ENCODE data around the gene MAPKAP1. TPM values are rescaled to one million over a fixed set of nuclear protein-coding genes. Genes with fewer than 3 reads are reported as not detected.

Gene MAPKAP1
- total and polyA plus RNA-seq, 2 experiments from 2014 or later, result 68.4 to 98.5 TPM

DNA sequence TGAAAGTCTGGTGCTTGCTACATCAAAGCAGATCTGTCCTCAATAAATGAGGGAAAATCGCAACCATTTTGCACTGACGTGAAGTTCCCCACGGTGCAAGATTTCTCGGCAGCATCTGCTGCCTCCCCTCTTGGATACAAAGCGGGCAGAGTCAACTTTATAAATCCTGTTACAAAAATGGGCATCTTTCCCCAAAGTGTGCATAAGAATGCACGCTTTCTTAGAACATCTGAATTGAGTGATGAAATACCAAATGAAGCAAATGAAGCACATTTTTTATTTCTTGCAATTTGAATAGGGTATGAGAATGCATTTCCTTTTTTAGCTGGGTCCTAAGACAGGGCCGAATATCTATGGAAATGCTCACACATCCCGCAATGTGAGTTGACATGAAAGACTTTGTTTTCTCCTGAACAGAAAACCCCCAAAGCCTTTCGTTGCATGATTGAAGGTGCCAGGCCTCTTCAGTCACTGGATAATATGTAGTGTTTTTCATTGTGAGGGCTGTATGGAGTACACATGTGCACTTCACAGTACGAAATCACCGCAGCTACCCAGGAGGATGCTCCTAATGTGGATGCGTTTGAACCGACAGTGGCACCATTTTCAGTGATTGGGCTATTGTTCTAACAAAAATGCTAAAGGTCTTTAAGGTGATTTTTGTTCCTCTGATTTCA lies 19.6 kb upstream of the MAPKAP1 start:
- H3K4me2 ChIP-seq, result no peak overlapping the region
- peaks cover 8% of the 10 kb centered on the region for H3K27me3 Mint-ChIP-seq (ENCODE audit: insufficient read depth, low read depth, poor library complexity)
- H3K4me3 Mint-ChIP-seq, result no peak overlapping the region
- peak overlapping the region; percentile 84; the same call in 1 of the 2 replicates for H2AFZ ChIP-seq
- H3K36me3 Mint-ChIP-seq (ENCODE audit: low read depth), result no peaks in the 10 kb centered on the region; the same call in 2 of the 3 replicates
- H3F3A ChIP-seq (replicated peaks; ENCODE audit: low read depth), result no peaks in the 10 kb centered on the region
- no peak overlapping the region for H3K27ac Mint-ChIP-seq
- H3K4me1 ChIP-seq (ENCODE audit: insufficient read depth), result peaks cover 7% of the 10 kb centered on the region
- H4K20me1 ChIP-seq (replicated peaks; ENCODE audit: insufficient read depth), result no peaks in the 10 kb centered on the region
- H3K79me2 ChIP-seq (replicated peaks; ENCODE audit: insufficient read depth), result no peaks in the 10 kb centered on the region
- H3K9me3 Mint-ChIP-seq, result no peaks in the 10 kb centered on the region; the same call in 2 of the 3 replicates
- H3K27me3 ChIP-seq (ENCODE audit: insufficient read depth), result no peaks in the 10 kb centered on the region
- no peak for ATAC-seq
- 0 out of 2 replicates have a peak, but pooled peaks cover 3% of the 10 kb centered on the region for H3K9me2 ChIP-seq (ENCODE audit: insufficient read depth)
- H3K27ac ChIP-seq (ENCODE audit: low read depth), result no peak overlapping the region
- no peak for TF ChIP-seq ZNF114 (CRISPR knock-in tag; IDR thresholded peaks at IDR 0.05)
- no peak for TF ChIP-seq NANOG (IDR thresholded peaks at IDR 0.05; ENCODE audit: borderline replicate concordance)
- TF ChIP-seq, protein P1, sequence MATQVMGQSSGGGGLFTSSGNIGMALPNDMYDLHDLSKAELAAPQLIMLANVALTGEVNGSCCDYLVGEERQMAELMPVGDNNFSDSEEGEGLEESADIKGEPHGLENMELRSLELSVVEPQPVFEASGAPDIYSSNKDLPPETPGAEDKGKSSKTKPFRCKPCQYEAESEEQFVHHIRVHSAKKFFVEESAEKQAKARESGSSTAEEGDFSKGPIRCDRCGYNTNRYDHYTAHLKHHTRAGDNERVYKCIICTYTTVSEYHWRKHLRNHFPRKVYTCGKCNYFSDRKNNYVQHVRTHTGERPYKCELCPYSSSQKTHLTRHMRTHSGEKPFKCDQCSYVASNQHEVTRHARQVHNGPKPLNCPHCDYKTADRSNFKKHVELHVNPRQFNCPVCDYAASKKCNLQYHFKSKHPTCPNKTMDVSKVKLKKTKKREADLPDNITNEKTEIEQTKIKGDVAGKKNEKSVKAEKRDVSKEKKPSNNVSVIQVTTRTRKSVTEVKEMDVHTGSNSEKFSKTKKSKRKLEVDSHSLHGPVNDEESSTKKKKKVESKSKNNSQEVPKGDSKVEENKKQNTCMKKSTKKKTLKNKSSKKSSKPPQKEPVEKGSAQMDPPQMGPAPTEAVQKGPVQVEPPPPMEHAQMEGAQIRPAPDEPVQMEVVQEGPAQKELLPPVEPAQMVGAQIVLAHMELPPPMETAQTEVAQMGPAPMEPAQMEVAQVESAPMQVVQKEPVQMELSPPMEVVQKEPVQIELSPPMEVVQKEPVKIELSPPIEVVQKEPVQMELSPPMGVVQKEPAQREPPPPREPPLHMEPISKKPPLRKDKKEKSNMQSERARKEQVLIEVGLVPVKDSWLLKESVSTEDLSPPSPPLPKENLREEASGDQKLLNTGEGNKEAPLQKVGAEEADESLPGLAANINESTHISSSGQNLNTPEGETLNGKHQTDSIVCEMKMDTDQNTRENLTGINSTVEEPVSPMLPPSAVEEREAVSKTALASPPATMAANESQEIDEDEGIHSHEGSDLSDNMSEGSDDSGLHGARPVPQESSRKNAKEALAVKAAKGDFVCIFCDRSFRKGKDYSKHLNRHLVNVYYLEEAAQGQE (IDR thresholded peaks at IDR 0.05; ENCODE audit: unreplicated experiment), result no peak
- no peak for TF ChIP-seq EZH2 (IDR thresholded peaks at IDR 0.05; ENCODE audit: low read depth, unreplicated experiment)
- TF ChIP-seq, protein P2, sequence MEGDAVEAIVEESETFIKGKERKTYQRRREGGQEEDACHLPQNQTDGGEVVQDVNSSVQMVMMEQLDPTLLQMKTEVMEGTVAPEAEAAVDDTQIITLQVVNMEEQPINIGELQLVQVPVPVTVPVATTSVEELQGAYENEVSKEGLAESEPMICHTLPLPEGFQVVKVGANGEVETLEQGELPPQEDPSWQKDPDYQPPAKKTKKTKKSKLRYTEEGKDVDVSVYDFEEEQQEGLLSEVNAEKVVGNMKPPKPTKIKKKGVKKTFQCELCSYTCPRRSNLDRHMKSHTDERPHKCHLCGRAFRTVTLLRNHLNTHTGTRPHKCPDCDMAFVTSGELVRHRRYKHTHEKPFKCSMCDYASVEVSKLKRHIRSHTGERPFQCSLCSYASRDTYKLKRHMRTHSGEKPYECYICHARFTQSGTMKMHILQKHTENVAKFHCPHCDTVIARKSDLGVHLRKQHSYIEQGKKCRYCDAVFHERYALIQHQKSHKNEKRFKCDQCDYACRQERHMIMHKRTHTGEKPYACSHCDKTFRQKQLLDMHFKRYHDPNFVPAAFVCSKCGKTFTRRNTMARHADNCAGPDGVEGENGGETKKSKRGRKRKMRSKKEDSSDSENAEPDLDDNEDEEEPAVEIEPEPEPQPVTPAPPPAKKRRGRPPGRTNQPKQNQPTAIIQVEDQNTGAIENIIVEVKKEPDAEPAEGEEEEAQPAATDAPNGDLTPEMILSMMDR (conservative IDR thresholded peaks at IDR 0.05; ENCODE audit: low read depth in 2 of 2), result no peak
- no peak for TF ChIP-seq POLR2AphosphoS5 (IDR thresholded peaks at IDR 0.05; ENCODE audit: low read depth)
- TF ChIP-seq JUNB (IDR thresholded peaks at IDR 0.05; ENCODE audit: unreplicated experiment), result no peak
- TF ChIP-seq ZNF331 (CRISPR knock-in tag; IDR thresholded peaks at IDR 0.05; ENCODE audit: low read depth), result no peak
- TF ChIP-seq, protein P3, sequence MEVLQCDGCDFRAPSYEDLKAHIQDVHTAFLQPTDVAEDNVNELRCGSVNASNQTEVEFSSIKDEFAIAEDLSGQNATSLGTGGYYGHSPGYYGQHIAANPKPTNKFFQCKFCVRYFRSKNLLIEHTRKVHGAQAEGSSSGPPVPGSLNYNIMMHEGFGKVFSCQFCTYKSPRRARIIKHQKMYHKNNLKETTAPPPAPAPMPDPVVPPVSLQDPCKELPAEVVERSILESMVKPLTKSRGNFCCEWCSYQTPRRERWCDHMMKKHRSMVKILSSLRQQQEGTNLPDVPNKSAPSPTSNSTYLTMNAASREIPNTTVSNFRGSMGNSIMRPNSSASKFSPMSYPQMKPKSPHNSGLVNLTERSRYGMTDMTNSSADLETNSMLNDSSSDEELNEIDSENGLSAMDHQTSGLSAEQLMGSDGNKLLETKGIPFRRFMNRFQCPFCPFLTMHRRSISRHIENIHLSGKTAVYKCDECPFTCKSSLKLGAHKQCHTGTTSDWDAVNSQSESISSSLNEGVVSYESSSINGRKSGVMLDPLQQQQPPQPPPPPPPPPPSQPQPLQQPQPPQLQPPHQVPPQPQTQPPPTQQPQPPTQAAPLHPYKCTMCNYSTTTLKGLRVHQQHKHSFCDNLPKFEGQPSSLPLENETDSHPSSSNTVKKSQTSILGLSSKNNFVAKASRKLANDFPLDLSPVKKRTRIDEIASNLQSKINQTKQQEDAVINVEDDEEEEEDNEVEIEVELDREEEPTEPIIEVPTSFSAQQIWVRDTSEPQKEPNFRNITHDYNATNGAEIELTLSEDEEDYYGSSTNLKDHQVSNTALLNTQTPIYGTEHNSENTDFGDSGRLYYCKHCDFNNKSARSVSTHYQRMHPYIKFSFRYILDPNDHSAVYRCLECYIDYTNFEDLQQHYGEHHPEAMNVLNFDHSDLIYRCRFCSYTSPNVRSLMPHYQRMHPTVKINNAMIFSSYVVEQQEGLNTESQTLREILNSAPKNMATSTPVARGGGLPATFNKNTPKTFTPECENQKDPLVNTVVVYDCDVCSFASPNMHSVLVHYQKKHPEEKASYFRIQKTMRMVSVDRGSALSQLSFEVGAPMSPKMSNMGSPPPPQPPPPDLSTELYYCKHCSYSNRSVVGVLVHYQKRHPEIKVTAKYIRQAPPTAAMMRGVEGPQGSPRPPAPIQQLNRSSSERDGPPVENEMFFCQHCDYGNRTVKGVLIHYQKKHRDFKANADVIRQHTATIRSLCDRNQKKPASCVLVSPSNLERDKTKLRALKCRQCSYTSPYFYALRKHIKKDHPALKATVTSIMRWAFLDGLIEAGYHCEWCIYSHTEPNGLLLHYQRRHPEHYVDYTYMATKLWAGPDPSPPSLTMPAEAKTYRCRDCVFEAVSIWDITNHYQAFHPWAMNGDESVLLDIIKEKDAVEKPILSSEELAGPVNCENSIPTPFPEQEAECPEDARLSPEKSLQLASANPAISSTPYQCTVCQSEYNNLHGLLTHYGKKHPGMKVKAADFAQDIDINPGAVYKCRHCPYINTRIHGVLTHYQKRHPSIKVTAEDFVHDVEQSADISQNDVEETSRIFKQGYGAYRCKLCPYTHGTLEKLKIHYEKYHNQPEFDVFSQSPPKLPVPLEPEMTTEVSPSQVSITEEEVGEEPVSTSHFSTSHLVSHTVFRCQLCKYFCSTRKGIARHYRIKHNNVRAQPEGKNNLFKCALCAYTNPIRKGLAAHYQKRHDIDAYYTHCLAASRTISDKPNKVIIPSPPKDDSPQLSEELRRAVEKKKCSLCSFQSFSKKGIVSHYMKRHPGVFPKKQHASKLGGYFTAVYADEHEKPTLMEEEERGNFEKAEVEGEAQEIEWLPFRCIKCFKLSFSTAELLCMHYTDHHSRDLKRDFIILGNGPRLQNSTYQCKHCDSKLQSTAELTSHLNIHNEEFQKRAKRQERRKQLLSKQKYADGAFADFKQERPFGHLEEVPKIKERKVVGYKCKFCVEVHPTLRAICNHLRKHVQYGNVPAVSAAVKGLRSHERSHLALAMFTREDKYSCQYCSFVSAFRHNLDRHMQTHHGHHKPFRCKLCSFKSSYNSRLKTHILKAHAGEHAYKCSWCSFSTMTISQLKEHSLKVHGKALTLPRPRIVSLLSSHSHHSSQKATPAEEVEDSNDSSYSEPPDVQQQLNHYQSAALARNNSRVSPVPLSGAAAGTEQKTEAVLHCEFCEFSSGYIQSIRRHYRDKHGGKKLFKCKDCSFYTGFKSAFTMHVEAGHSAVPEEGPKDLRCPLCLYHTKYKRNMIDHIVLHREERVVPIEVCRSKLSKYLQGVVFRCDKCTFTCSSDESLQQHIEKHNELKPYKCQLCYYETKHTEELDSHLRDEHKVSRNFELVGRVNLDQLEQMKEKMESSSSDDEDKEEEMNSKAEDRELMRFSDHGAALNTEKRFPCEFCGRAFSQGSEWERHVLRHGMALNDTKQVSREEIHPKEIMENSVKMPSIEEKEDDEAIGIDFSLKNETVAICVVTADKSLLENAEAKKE (CRISPR knock-in tag; IDR thresholded peaks at IDR 0.05), result no peak
- no peak for TF ChIP-seq CREB1 (CRISPR knock-in tag; IDR thresholded peaks at IDR 0.05; ENCODE audit: low read depth)
- no peak for TF ChIP-seq EZH2phosphoT487 (IDR thresholded peaks at IDR 0.05; ENCODE audit: unreplicated experiment)
- TF ChIP-seq, protein P4, sequence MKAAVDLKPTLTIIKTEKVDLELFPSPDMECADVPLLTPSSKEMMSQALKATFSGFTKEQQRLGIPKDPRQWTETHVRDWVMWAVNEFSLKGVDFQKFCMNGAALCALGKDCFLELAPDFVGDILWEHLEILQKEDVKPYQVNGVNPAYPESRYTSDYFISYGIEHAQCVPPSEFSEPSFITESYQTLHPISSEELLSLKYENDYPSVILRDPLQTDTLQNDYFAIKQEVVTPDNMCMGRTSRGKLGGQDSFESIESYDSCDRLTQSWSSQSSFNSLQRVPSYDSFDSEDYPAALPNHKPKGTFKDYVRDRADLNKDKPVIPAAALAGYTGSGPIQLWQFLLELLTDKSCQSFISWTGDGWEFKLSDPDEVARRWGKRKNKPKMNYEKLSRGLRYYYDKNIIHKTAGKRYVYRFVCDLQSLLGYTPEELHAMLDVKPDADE (IDR thresholded peaks at IDR 0.05), result no peak
- no peak for TF ChIP-seq STAT1 (IDR thresholded peaks at IDR 0.05; ENCODE audit: unreplicated experiment)
- H3K4me3 ChIP-seq, result no peak overlapping the region
- no peak for DNase-seq (ENCODE audit: low spot score)
- H3K36me3 ChIP-seq (ENCODE audit: insufficient read depth), result no peaks in the 10 kb centered on the region
- peaks cover 4% of the 10 kb centered on the region; the same call in 2 of the 3 replicates for H3K4me1 Mint-ChIP-seq

All from GM23338 (cell line).